Mucosa of gallbladder (tissue), 1 donor: ENCODE results near the gene KBTBD4. TPM values are rescaled to one million over a fixed set of nuclear protein-coding genes. Genes with fewer than 3 reads are reported as not detected.
"Not testable (repeated sequence)": the region's sequence is repeated elsewhere in the genome, so short reads cannot be mapped to it uniquely, and the experiment has no call there.

Source experiments
- DNase-seq: peaks from one replicate; pipeline ENCODE4 v3.0.0-alpha.2; 2020; ENCODE audit warnings: low spot score
- total RNA-seq: library from RNA; stranded (reverse); gene quantifications from one replicate; pipeline ENCODE4 v1.2.1, GENCODE V29; 2021
- donor health status: DM: no; HTN: no; CAD: no.

The KBTBD4 gene
- total RNA-seq, 1 donor from 2014 or later = 20.3 TPM

DNA sequence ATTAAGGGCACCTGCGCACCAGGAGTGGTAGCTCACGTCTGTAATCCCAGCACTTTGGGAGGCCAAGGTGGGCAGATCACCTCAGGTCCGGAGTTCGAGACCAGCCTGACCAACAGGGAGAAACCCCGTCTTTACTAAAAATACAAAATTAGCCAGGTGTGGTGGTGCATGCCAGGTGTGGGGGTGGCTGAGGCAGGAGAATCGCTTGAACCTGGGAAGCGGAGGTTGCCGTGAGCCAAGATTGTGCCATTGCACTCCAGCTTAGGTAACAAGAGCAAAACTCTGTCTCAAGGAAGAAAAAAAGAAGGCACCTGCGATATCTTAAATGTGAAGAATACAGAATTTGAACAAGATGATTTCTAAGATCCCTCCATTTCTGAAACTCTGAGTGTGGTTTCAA, 52.7 kb downstream of the KBTBD4 start:
- DNase-seq = not testable (repeated sequence)

DNA sequence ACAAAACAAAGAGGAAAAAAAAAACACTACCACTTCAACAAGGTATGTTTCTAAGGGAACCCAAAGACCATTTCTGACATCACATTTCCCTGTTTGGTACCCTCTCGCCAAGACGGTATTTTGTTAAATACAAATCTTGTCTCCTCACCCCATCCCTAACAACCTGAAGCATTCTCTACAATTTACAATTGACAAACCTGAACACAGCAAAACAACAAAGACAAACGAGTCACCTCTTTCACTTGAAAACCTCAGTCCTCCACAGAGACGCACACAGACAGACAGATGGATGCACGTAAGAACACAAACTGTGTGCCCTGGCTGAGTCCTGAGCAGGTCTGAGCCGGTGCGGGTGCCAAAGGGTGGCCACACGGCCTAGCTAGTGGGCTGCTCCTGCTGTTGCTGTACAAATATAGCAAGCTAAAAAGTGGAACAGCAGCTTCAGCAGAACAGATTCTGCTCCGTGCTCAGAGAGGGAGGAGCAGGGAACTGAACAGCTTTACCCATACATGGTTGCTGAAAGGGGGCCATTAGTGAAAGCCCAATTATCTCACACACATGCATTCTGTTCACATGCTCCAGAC, 54.4 kb downstream of the KBTBD4 start:
- peak; percentile 27 for DNase-seq

DNA sequence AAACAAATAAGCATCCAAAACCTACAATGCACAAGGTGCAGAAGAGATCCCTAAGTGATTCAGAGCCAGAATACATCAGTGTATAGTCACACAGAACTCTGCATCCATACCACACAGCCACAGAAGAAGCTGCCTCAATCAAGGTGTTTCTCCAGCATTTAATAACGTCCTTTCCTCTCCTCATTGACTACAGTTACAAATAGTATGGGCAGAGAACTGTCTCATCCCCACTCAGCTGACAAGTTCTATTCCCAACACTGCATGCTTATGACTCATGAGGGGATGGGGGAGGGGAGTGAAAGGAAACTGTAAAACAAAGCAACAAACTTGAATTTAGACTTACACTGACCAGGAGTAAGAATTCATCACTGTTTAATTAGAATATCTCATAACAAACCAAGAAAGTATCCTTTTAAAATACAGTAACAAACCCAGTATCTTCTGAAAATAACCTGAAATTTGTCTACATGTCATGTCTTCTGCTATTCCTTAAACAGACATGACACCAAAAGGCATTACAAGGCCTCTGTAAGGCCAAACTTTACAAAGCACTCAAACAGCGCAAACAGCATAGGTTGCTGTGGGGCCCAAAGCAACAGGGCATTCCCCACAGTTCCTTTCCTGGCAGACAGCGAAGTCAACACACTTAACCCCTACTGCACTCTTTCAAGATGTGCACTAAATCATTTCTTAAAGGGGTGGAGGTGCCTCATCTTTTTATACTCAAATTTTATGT, 55.1 kb downstream of the KBTBD4 start:
- peak; percentile 58 for DNase-seq

Other genes starting within 250 kb of the KBTBD4 start
- not detected for gene MYBPC3, start 226.3 kb downstream of the KBTBD4 start, total RNA-seq
- 35.3 TPM for gene SPI1, start 200.4 kb downstream of the KBTBD4 start, total RNA-seq
- 58.6 TPM for gene SLC39A13, start 170.4 kb downstream of the KBTBD4 start, total RNA-seq
- 80.5 TPM for gene PSMC3, start 152.5 kb downstream of the KBTBD4 start, total RNA-seq
- 0.35 TPM for gene RAPSN, start 129.8 kb downstream of the KBTBD4 start, total RNA-seq
- 102 TPM for gene CELF1, start 25.8 kb downstream of the KBTBD4 start, total RNA-seq
- gene PTPMT1, start 13.4 kb downstream of the KBTBD4 start, total RNA-seq = 45.1 TPM
- gene NDUFS3, start 104 bp upstream of the KBTBD4 start, total RNA-seq = 97.8 TPM
- gene FAM180B, start 7.7 kb upstream of the KBTBD4 start, total RNA-seq = 0.14 TPM
- 5.5 TPM for gene C1QTNF4, start 15.4 kb upstream of the KBTBD4 start, total RNA-seq
- 65.7 TPM for gene MTCH2, start 63.6 kb upstream of the KBTBD4 start, total RNA-seq
- 5.6 TPM for gene AGBL2, start 136.4 kb upstream of the KBTBD4 start, total RNA-seq
- gene FNBP4, start 188.4 kb upstream of the KBTBD4 start, total RNA-seq = 64.6 TPM